ENCODE data around the gene TACO1.

Gene TACO1

GRCh38 chr17:63588797-63589196 lies 11.9 kb upstream of the TACO1 start:
- no peak overlapping the region for H4K91ac ChIP-seq (ENCODE audit: low read depth, low read length, poor library complexity)
- H2AK5ac ChIP-seq (ENCODE audit: low read depth, low read length): no peak overlapping the region
- H3K9me3 ChIP-seq (replicated peaks in 1 of 2; ENCODE audit: control insufficient read depth in 2 of 2, insufficient read depth in 1 of 2, low read depth in 1 of 2, low read length in 2 of 2): no peaks in the 10 kb centered on the region
- DNase-seq (ENCODE audit: low spot score): no peak
- no CpG with 5 or more reads among the region's 11 CpGs for WGBS, 2 donors (ENCODE audit: extremely low coverage in 2 of 2, insufficient read length in 2 of 2, insufficient replicate concordance in 1 of 2)
- H2BK12ac ChIP-seq (ENCODE audit: low read length): no peak overlapping the region
- no peaks in the 10 kb centered on the region for H3K4me1 ChIP-seq (ENCODE audit: control insufficient read depth in 2 of 2, insufficient read depth in 1 of 2, low read depth in 1 of 2, low read length in 2 of 2)
- H2BK15ac ChIP-seq (ENCODE audit: low read length): no peak overlapping the region
- no peak overlapping the region for H2AFZ ChIP-seq (ENCODE audit: low read length)
- no peaks in the 10 kb centered on the region for H3K79me1 ChIP-seq (ENCODE audit: low read depth, low read length)
- no peak overlapping the region for H2BK5ac ChIP-seq (ENCODE audit: low read length)
- no peak overlapping the region for H3K23ac ChIP-seq (ENCODE audit: low read depth, low read length, poor library complexity)
- H3K4me3 ChIP-seq (ENCODE audit: low read length in 2 of 2): no peak overlapping the region
- H3K18ac ChIP-seq (ENCODE audit: low read length): no peak overlapping the region
- no peak overlapping the region for H3K4me2 ChIP-seq (ENCODE audit: insufficient read depth, low read length, poor library complexity, severe bottlenecking)
- H3K27ac ChIP-seq (replicated peaks; ENCODE audit: low read length): no peak overlapping the region
- H3K27me3 ChIP-seq (ENCODE audit: control insufficient read depth in 3 of 3, insufficient read depth in 3 of 3, low read depth in 1 of 3, low read length in 3 of 3): no peaks in the 10 kb centered on the region
- H3K9ac ChIP-seq (ENCODE audit: low read depth, low read length, poor library complexity): no peak overlapping the region
- H3K36me3 ChIP-seq (replicated peaks in 1 of 2; ENCODE audit: control insufficient read depth in 2 of 2, insufficient read depth in 2 of 2, low read length in 2 of 2): peaks cover 41 to 90% of the 10 kb centered on the region in 2 donors
- no peak overlapping the region for H4K8ac ChIP-seq (ENCODE audit: low read depth, low read length)
- H3K4ac ChIP-seq (ENCODE audit: low read length): no peak overlapping the region
- H3K14ac ChIP-seq (ENCODE audit: low read length): no peak overlapping the region
- no peak overlapping the region for H2BK120ac ChIP-seq (ENCODE audit: low read depth, low read length)

GRCh38 chr17:63589646-63590045 lies 11.0 kb upstream of the TACO1 start:
- Histone ChIP-seq H3K18ac (ENCODE audit: low read length) (no peak overlapping the region), H2BK5ac (ENCODE audit: low read length) (no peak overlapping the region), H3K27me3 (ENCODE audit: control insufficient read depth in 3 of 3, insufficient read depth in 3 of 3, low read depth in 1 of 3, low read length in 3 of 3) (no peaks in the 10 kb centered on the region), H2BK120ac (ENCODE audit: low read depth, low read length) (no peak overlapping the region), H4K8ac (ENCODE audit: low read depth, low read length) (no peak overlapping the region), H2AK5ac (ENCODE audit: low read depth, low read length) (no peak overlapping the region), H2BK12ac (ENCODE audit: low read length) (no peak overlapping the region), H2AFZ (ENCODE audit: low read length) (no peak overlapping the region), H3K27ac (replicated peaks; ENCODE audit: low read length) (no peak overlapping the region), H3K9ac (ENCODE audit: low read depth, low read length, poor library complexity) (no peak overlapping the region), H3K4me1 (ENCODE audit: control insufficient read depth in 2 of 2, insufficient read depth in 1 of 2, low read depth in 1 of 2, low read length in 2 of 2) (no peaks in the 10 kb centered on the region), H3K4me3 (ENCODE audit: low read length in 2 of 2) (no peak overlapping the region), H3K4ac (ENCODE audit: low read length) (no peak overlapping the region), H3K4me2 (ENCODE audit: insufficient read depth, low read length, poor library complexity, severe bottlenecking) (no peak overlapping the region), H3K79me1 (ENCODE audit: low read depth, low read length) (no peaks in the 10 kb centered on the region), H3K36me3 (replicated peaks in 1 of 2; ENCODE audit: control insufficient read depth in 2 of 2, insufficient read depth in 2 of 2, low read length in 2 of 2) (peaks cover 41 to 88% of the 10 kb centered on the region in 2 donors), H3K9me3 (replicated peaks in 1 of 2; ENCODE audit: control insufficient read depth in 2 of 2, insufficient read depth in 1 of 2, low read depth in 1 of 2, low read length in 2 of 2) (no peaks in the 10 kb centered on the region), H4K91ac (ENCODE audit: low read depth, low read length, poor library complexity) (no peak overlapping the region), H3K23ac (ENCODE audit: low read depth, low read length, poor library complexity) (no peak overlapping the region), H3K14ac (ENCODE audit: low read length) (no peak overlapping the region), H2BK15ac (ENCODE audit: low read length) (no peak overlapping the region)
- WGBS, 2 donors (ENCODE audit: extremely low coverage in 2 of 2, insufficient read length in 2 of 2, insufficient replicate concordance in 1 of 2): no CpG with 5 or more reads among the region's 1 CpG
- no peak for DNase-seq (ENCODE audit: low spot score)

- no peak overlapping the region for H3K4me2 ChIP-seq (ENCODE audit: insufficient read depth, low read length, poor library complexity, severe bottlenecking)
- H2AFZ ChIP-seq (ENCODE audit: low read length): no peak overlapping the region
- no peak overlapping the region for H3K18ac ChIP-seq (ENCODE audit: low read length)
- H3K79me1 ChIP-seq (ENCODE audit: low read depth, low read length): no peaks in the 10 kb centered on the region
- H4K91ac ChIP-seq (ENCODE audit: low read depth, low read length, poor library complexity): no peak overlapping the region
- no CpG with 5 or more reads among the region's 3 CpGs for WGBS, 2 donors (ENCODE audit: extremely low coverage in 2 of 2, insufficient read length in 2 of 2, insufficient replicate concordance in 1 of 2)
- H4K8ac ChIP-seq (ENCODE audit: low read depth, low read length): no peak overlapping the region
- H2BK120ac ChIP-seq (ENCODE audit: low read depth, low read length): no peak overlapping the region
- H3K9ac ChIP-seq (ENCODE audit: low read depth, low read length, poor library complexity): no peak overlapping the region
- H3K9me3 ChIP-seq (replicated peaks in 1 of 2; ENCODE audit: control insufficient read depth in 2 of 2, insufficient read depth in 1 of 2, low read depth in 1 of 2, low read length in 2 of 2): no peaks in the 10 kb centered on the region
- no peaks in the 10 kb centered on the region for H3K4me1 ChIP-seq (ENCODE audit: control insufficient read depth in 2 of 2, insufficient read depth in 1 of 2, low read depth in 1 of 2, low read length in 2 of 2)
- H2AK5ac ChIP-seq (ENCODE audit: low read depth, low read length): no peak overlapping the region
- H3K14ac ChIP-seq (ENCODE audit: low read length): no peak overlapping the region
- no peak overlapping the region for H2BK12ac ChIP-seq (ENCODE audit: low read length)
- H3K4me3 ChIP-seq (ENCODE audit: low read length in 2 of 2): no peak overlapping the region
- H3K4ac ChIP-seq (ENCODE audit: low read length): no peak overlapping the region
- H3K27ac ChIP-seq (replicated peaks; ENCODE audit: low read length): no peak overlapping the region
- H3K36me3 ChIP-seq (replicated peaks in 1 of 2; ENCODE audit: control insufficient read depth in 2 of 2, insufficient read depth in 2 of 2, low read length in 2 of 2): peaks cover 33 to 66% of the 10 kb centered on the region in 2 donors
- H3K27me3 ChIP-seq (ENCODE audit: control insufficient read depth in 3 of 3, insufficient read depth in 3 of 3, low read depth in 1 of 3, low read length in 3 of 3): no peaks in the 10 kb centered on the region
- no peak overlapping the region for H3K23ac ChIP-seq (ENCODE audit: low read depth, low read length, poor library complexity)
- no peak overlapping the region for H2BK5ac ChIP-seq (ENCODE audit: low read length)
- DNase-seq (ENCODE audit: low spot score): no peak
- no peak overlapping the region for H2BK15ac ChIP-seq (ENCODE audit: low read length)
These were observed 7.9 kb upstream of the TACO1 start for GRCh38 chr17:63592797-63593196.

GRCh38 chr17:63595132-63595531 lies 5.6 kb upstream of the TACO1 start:
- no peak overlapping the region for H2BK15ac ChIP-seq (ENCODE audit: low read length)
- H3K9ac ChIP-seq (ENCODE audit: low read depth, low read length, poor library complexity): no peak overlapping the region
- H3K4me2 ChIP-seq (ENCODE audit: insufficient read depth, low read length, poor library complexity, severe bottlenecking): no peak overlapping the region
- no peak overlapping the region for H2AFZ ChIP-seq (ENCODE audit: low read length)
- H2BK5ac ChIP-seq (ENCODE audit: low read length): no peak overlapping the region
- peaks cover 19 to 43% of the 10 kb centered on the region in 2 donors for H3K36me3 ChIP-seq (replicated peaks in 1 of 2; ENCODE audit: control insufficient read depth in 2 of 2, insufficient read depth in 2 of 2, low read length in 2 of 2)
- no peaks in the 10 kb centered on the region for H3K9me3 ChIP-seq (replicated peaks in 1 of 2; ENCODE audit: control insufficient read depth in 2 of 2, insufficient read depth in 1 of 2, low read depth in 1 of 2, low read length in 2 of 2)
- WGBS, 2 donors (ENCODE audit: extremely low coverage in 2 of 2, insufficient read length in 2 of 2, insufficient replicate concordance in 1 of 2): no CpG with 5 or more reads among the region's 3 CpGs
- H3K4me3 ChIP-seq (ENCODE audit: low read length in 2 of 2): no peak overlapping the region
- H2BK12ac ChIP-seq (ENCODE audit: low read length): no peak overlapping the region
- H4K8ac ChIP-seq (ENCODE audit: low read depth, low read length): no peak overlapping the region
- H3K18ac ChIP-seq (ENCODE audit: low read length): no peak overlapping the region
- no peak overlapping the region for H3K23ac ChIP-seq (ENCODE audit: low read depth, low read length, poor library complexity)
- no peak for DNase-seq (ENCODE audit: low spot score)
- no peak overlapping the region for H3K27ac ChIP-seq (replicated peaks; ENCODE audit: low read length)
- H3K79me1 ChIP-seq (ENCODE audit: low read depth, low read length): no peaks in the 10 kb centered on the region
- H3K27me3 ChIP-seq (ENCODE audit: control insufficient read depth in 3 of 3, insufficient read depth in 3 of 3, low read depth in 1 of 3, low read length in 3 of 3): no peaks in the 10 kb centered on the region
- no peak overlapping the region for H4K91ac ChIP-seq (ENCODE audit: low read depth, low read length, poor library complexity)
- H3K4ac ChIP-seq (ENCODE audit: low read length): no peak overlapping the region
- H2AK5ac ChIP-seq (ENCODE audit: low read depth, low read length): no peak overlapping the region
- no peak overlapping the region for H2BK120ac ChIP-seq (ENCODE audit: low read depth, low read length)
- no peak overlapping the region for H3K14ac ChIP-seq (ENCODE audit: low read length)
- H3K4me1 ChIP-seq (ENCODE audit: control insufficient read depth in 2 of 2, insufficient read depth in 1 of 2, low read depth in 1 of 2, low read length in 2 of 2): peaks cover 0 to 2% of the 10 kb centered on the region in 2 donors
